GM23338 (cell line): Measurements from ENCODE around the gene SUPT3H. TPM values are rescaled to one million over a fixed set of nuclear protein-coding genes. Genes with fewer than 3 reads are reported as not detected.

ENCODE experiments used
- ATAC-seq: fragments of 200-7000 bp; cut with Tn5 transposase; 3 replicates; pipeline ENCODE4 v1.9.1; 2020
- DNase-seq: peaks from one replicate; pipeline ENCODE4 v3.0.0-alpha.2; 2015; ENCODE audit warnings: low spot score
- H2AFZ ChIP-seq: fragments of 200-600 bp; sonication (generic); 2 replicates; pipeline ENCODE4 v1.8.0; 2016; ENCODE audit warnings: antibody characterized with exemption, mild to moderate bottlenecking, moderate library complexity
- H3F3A ChIP-seq: fragments of 200-600 bp; sonication (generic); replicated peaks from 2 replicates; pipeline ENCODE4 v1.8.0; 2017; ENCODE audit warnings: antibody characterized with exemption, mixed run types, low read depth
- H3K27ac ChIP-seq: fragments of 200-600 bp; sonication (generic); 2 replicates; pipeline ENCODE4 v1.6.1; 2016; ENCODE audit warnings: low read depth
- H3K27me3 ChIP-seq: fragments of 200-600 bp; sonication (generic); 2 replicates; pipeline ENCODE4 v1.8.0; 2016; ENCODE audit warnings: mild to moderate bottlenecking, mixed run types, moderate library complexity; ENCODE audit not compliant: insufficient read depth
- H3K36me3 ChIP-seq: fragments of 200-600 bp; sonication (generic); 2 replicates; pipeline ENCODE4 v1.8.0; 2016; ENCODE audit warnings: mild to moderate bottlenecking; ENCODE audit not compliant: insufficient read depth
- H3K4me1 ChIP-seq: fragments of 200-600 bp; sonication (generic); 2 replicates; pipeline ENCODE4 v1.8.0; 2016; ENCODE audit warnings: mild to moderate bottlenecking, moderate library complexity; ENCODE audit not compliant: insufficient read depth
- H3K4me2 ChIP-seq: fragments of 200-600 bp; sonication (generic); 2 replicates; pipeline ENCODE4 v1.7.1; 2017; ENCODE audit warnings: mixed run types
- H3K4me3 ChIP-seq: fragments of 200-600 bp; sonication (generic); 2 replicates; pipeline ENCODE4 v1.6.1; 2016; ENCODE audit warnings: mixed run types
- H3K79me2 ChIP-seq: fragments of 200-600 bp; sonication (generic); replicated peaks from 2 replicates; pipeline ENCODE4 v1.8.0; 2017; ENCODE audit warnings: mild to moderate bottlenecking; ENCODE audit not compliant: insufficient read depth
- H3K9me2 ChIP-seq: fragments of 200-600 bp; sonication (generic); 2 replicates; pipeline ENCODE4 v1.8.0; 2017; ENCODE audit not compliant: insufficient read depth
- H4K20me1 ChIP-seq: fragments of 200-600 bp; sonication (generic); replicated peaks from 2 replicates; pipeline ENCODE4 v1.8.0; 2017; ENCODE audit warnings: mild to moderate bottlenecking; ENCODE audit not compliant: insufficient read depth
- H3K27ac Mint-ChIP-seq: 2 replicates; pipeline ENCODE4 v1.8.0; 2020; ENCODE audit warnings: inconsistent platforms, mild to moderate bottlenecking, moderate library complexity, mixed read lengths
- H3K27me3 Mint-ChIP-seq: 3 replicates; pipeline ENCODE4 v1.8.0; 2022; ENCODE audit warnings: low read depth, mild to moderate bottlenecking, moderate library complexity, mixed read lengths, inconsistent platforms; ENCODE audit not compliant: insufficient read depth, poor library complexity
- H3K36me3 Mint-ChIP-seq: 3 replicates; pipeline ENCODE4 v1.8.0; 2021; ENCODE audit warnings: low read depth, mild to moderate bottlenecking, inconsistent platforms, moderate library complexity, mixed read lengths
- H3K4me1 Mint-ChIP-seq: 3 replicates; pipeline ENCODE4 v1.8.0; 2020; ENCODE audit warnings: mild to moderate bottlenecking, inconsistent platforms, mixed read lengths
- H3K4me3 Mint-ChIP-seq: 3 replicates; pipeline ENCODE4 v1.8.0; 2021; ENCODE audit warnings: moderate library complexity, mild to moderate bottlenecking, inconsistent platforms, mixed read lengths
- H3K9me3 Mint-ChIP-seq: 3 replicates; pipeline ENCODE4 v1.8.0; 2020; ENCODE audit warnings: moderate library complexity, mild to moderate bottlenecking, inconsistent platforms, mixed read lengths
- CREB1 ChIP-seq: fragments of 250-450 bp; sonication (Bioruptor Pico); IDR thresholded peaks from 2 replicates; pipeline ENCODE4 v1.5.0; 2020; ENCODE audit warnings: low read depth, mild to moderate bottlenecking, moderate library complexity
- EZH2 ChIP-seq: fragments of 200-600 bp; sonication (generic); IDR thresholded peaks from one replicate; pipeline ENCODE4 v1.8.0; 2017; ENCODE audit warnings: antibody characterized with exemption, mild to moderate bottlenecking, low read depth; ENCODE audit not compliant: unreplicated experiment
- JUNB ChIP-seq: IDR thresholded peaks from one replicate; pipeline ENCODE4 v1.6.1; 2016; ENCODE audit warnings: antibody characterized with exemption; ENCODE audit not compliant: unreplicated experiment
- NANOG ChIP-seq: IDR thresholded peaks from 2 replicates; pipeline ENCODE4 v1.6.1; 2016; ENCODE audit warnings: antibody characterized with exemption, borderline replicate concordance
- POLR2AphosphoS5 ChIP-seq: IDR thresholded peaks from 2 replicates; pipeline ENCODE4 v1.6.1; 2016; ENCODE audit warnings: antibody characterized with exemption, low read depth
- ZNF331 ChIP-seq: fragments of 250-450 bp; sonication (Bioruptor Pico); IDR thresholded peaks from 2 replicates; pipeline ENCODE4 v1.5.0; 2020; ENCODE audit warnings: low read depth, mild to moderate bottlenecking, moderate library complexity
- polyA plus RNA-seq: library from polyadenylated mRNA; unstranded; fragments of >200 nt; fragmentation: Nextera tagmentation; extraction: Ambion mirVana; gene quantifications from 2 replicates; pipeline ENCODE4 v1.2.1, GENCODE V29; 2016
- total RNA-seq: library from RNA; depleted of rRNA; stranded (reverse); fragments of >200 nt; shearing (Covaris generic); gene quantifications from 2 replicates; pipeline ENCODE4 v1.2.3, GENCODE V29; 2014
- TF ChIP-seq, protein P1 (sequence below): fragments of 250-450 bp; sonication (Bioruptor Pico); IDR thresholded peaks from 2 replicates; pipeline ENCODE4 v1.5.0; 2020; ENCODE audit warnings: mild to moderate bottlenecking, moderate library complexity

The SUPT3H gene
- total and polyA plus RNA-seq, 2 experiments from 2014 or later: 11.4 to 30.1 TPM

DNA sequence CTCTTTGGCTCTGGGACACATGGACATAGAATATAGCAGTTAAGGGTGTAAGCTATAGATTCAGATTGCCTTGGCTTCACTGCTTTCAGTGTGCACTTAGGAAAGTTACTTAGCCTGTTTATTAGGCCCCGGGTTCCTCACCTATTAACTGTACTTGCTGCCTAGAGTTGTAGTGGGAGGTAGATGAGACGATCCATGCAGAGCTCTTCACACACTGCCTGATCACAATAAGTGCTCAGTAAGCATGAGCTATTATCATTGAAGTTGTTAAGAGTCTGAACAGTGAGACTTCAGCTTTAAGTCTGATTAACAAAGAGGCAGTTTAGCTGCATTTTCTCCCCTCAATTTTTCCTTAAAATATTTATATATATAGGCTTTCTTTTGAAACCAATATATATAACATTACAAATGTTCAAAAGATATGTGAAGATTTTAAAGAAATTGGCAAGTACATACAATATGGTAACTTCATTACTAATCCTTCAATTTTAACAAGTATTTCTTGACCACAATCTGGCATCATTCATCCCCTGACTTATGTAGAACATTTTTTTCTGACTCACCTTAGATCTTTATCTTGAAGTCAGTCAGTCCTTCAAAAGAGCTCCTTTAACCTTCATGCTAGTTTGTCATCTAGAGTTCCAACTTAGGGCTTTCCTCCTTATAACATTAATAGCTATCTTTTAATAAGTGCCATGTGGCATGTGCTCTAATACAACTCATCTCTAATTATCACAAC, 20.5 kb upstream of the SUPT3H start (continued):
- TF ChIP-seq, protein P1, sequence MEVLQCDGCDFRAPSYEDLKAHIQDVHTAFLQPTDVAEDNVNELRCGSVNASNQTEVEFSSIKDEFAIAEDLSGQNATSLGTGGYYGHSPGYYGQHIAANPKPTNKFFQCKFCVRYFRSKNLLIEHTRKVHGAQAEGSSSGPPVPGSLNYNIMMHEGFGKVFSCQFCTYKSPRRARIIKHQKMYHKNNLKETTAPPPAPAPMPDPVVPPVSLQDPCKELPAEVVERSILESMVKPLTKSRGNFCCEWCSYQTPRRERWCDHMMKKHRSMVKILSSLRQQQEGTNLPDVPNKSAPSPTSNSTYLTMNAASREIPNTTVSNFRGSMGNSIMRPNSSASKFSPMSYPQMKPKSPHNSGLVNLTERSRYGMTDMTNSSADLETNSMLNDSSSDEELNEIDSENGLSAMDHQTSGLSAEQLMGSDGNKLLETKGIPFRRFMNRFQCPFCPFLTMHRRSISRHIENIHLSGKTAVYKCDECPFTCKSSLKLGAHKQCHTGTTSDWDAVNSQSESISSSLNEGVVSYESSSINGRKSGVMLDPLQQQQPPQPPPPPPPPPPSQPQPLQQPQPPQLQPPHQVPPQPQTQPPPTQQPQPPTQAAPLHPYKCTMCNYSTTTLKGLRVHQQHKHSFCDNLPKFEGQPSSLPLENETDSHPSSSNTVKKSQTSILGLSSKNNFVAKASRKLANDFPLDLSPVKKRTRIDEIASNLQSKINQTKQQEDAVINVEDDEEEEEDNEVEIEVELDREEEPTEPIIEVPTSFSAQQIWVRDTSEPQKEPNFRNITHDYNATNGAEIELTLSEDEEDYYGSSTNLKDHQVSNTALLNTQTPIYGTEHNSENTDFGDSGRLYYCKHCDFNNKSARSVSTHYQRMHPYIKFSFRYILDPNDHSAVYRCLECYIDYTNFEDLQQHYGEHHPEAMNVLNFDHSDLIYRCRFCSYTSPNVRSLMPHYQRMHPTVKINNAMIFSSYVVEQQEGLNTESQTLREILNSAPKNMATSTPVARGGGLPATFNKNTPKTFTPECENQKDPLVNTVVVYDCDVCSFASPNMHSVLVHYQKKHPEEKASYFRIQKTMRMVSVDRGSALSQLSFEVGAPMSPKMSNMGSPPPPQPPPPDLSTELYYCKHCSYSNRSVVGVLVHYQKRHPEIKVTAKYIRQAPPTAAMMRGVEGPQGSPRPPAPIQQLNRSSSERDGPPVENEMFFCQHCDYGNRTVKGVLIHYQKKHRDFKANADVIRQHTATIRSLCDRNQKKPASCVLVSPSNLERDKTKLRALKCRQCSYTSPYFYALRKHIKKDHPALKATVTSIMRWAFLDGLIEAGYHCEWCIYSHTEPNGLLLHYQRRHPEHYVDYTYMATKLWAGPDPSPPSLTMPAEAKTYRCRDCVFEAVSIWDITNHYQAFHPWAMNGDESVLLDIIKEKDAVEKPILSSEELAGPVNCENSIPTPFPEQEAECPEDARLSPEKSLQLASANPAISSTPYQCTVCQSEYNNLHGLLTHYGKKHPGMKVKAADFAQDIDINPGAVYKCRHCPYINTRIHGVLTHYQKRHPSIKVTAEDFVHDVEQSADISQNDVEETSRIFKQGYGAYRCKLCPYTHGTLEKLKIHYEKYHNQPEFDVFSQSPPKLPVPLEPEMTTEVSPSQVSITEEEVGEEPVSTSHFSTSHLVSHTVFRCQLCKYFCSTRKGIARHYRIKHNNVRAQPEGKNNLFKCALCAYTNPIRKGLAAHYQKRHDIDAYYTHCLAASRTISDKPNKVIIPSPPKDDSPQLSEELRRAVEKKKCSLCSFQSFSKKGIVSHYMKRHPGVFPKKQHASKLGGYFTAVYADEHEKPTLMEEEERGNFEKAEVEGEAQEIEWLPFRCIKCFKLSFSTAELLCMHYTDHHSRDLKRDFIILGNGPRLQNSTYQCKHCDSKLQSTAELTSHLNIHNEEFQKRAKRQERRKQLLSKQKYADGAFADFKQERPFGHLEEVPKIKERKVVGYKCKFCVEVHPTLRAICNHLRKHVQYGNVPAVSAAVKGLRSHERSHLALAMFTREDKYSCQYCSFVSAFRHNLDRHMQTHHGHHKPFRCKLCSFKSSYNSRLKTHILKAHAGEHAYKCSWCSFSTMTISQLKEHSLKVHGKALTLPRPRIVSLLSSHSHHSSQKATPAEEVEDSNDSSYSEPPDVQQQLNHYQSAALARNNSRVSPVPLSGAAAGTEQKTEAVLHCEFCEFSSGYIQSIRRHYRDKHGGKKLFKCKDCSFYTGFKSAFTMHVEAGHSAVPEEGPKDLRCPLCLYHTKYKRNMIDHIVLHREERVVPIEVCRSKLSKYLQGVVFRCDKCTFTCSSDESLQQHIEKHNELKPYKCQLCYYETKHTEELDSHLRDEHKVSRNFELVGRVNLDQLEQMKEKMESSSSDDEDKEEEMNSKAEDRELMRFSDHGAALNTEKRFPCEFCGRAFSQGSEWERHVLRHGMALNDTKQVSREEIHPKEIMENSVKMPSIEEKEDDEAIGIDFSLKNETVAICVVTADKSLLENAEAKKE (CRISPR knock-in tag): no peak
- TF ChIP-seq ZNF331 (CRISPR knock-in tag): no peak

GRCh38 chr6:45394586-45395095, 16.9 kb upstream of the SUPT3H start:
- no peak for DNase-seq
- no peaks in the 10 kb centered on the region for H3K4me1 ChIP-seq
- H3K27me3 Mint-ChIP-seq: peaks cover 3% of the 10 kb centered on the region
- H3F3A ChIP-seq: no peaks in the 10 kb centered on the region
- no peak overlapping the region for H3K4me3 Mint-ChIP-seq
- H2AFZ ChIP-seq: peak overlapping the region; percentile 66; the same call in 1 of the 2 replicates
- no peak overlapping the region for H3K4me3 ChIP-seq
- H3K4me1 Mint-ChIP-seq: no peaks in the 10 kb centered on the region
- H3K36me3 ChIP-seq: no peaks in the 10 kb centered on the region
- no peak overlapping the region for H3K27ac Mint-ChIP-seq
- no peak for TF ChIP-seq POLR2AphosphoS5
- TF ChIP-seq CREB1: no peak
- no peak for TF ChIP-seq JUNB
- TF ChIP-seq NANOG: no peak
- TF ChIP-seq EZH2: no peak
- no peak for TF ChIP-seq ZNF331 (CRISPR knock-in tag)
- no peaks in the 10 kb centered on the region for H3K27me3 ChIP-seq
- H4K20me1 ChIP-seq: no peaks in the 10 kb centered on the region
- no peaks in the 10 kb centered on the region for H3K79me2 ChIP-seq
- H3K9me2 ChIP-seq: no peaks in the 10 kb centered on the region
- ATAC-seq: no peak
- no peaks in the 10 kb centered on the region for H3K36me3 Mint-ChIP-seq
- no peaks in the 10 kb centered on the region; the same call in 2 of the 3 replicates for H3K9me3 Mint-ChIP-seq
- H3K27ac ChIP-seq: no peak overlapping the region
- no peak overlapping the region for H3K4me2 ChIP-seq
